Activated CD8-positive, alpha-beta memory T cell treated with anti-CD3 and anti-CD28 coated beads, Interleukin-2, amount 50 U/mL, for 1 hour (primary cell): ENCODE results near the gene KRT83.
"Not testable (repeated sequence)": the region's sequence is repeated elsewhere in the genome, so short reads cannot be mapped to it uniquely, and the experiment has no call there.

ENCODE experiments used
- DNase-seq: peaks from one replicate; pipeline ENCODE4 v3.0.0-alpha.2; 2020; ENCODE audit errors: extremely low read depth

Gene KRT83

GRCh38 chr12:52353766-52354165, 32.6 kb upstream of the KRT83 start:
- DNase-seq: no peak

- DNase-seq: no peak
These were observed 31.8 kb upstream of the KRT83 start for GRCh38 chr12:52352951-52353350.

GRCh38 chr12:52351196-52352059, 30.2 kb upstream of the KRT83 start:
- peak; percentile 46 for DNase-seq

GRCh38 chr12:52350786-52351185, 29.6 kb upstream of the KRT83 start:
- DNase-seq: no peak

GRCh38 chr12:52350021-52350620, 28.9 kb upstream of the KRT83 start:
- DNase-seq: no peak

- no peak for DNase-seq
These were observed 28.0 kb upstream of the KRT83 start for GRCh38 chr12:52349196-52349595.

GRCh38 chr12:52347551-52348510, 26.6 kb upstream of the KRT83 start:
- no peak for DNase-seq

- no peak for DNase-seq
These were observed 25.8 kb upstream of the KRT83 start for GRCh38 chr12:52347016-52347415.

- no peak for DNase-seq
These were observed 25.4 kb upstream of the KRT83 start for GRCh38 chr12:52346593-52346992.

- not testable (repeated sequence) for DNase-seq
These were observed 23.8 kb upstream of the KRT83 start for GRCh38 chr12:52345041-52345440.

- DNase-seq: no peak
These were observed 22.9 kb upstream of the KRT83 start for GRCh38 chr12:52344111-52344510.

- DNase-seq: no peak
These were observed 22.4 kb upstream of the KRT83 start for GRCh38 chr12:52343550-52343949.

GRCh38 chr12:52342781-52343490, 21.7 kb upstream of the KRT83 start:
- DNase-seq: no peak

GRCh38 chr12:52341066-52341580, 19.9 kb upstream of the KRT83 start:
- no peak for DNase-seq

- no peak for DNase-seq
These were observed 17.2 kb upstream of the KRT83 start for GRCh38 chr12:52338241-52338960.

GRCh38 chr12:52337054-52337453, 15.9 kb upstream of the KRT83 start:
- no peak for DNase-seq

- DNase-seq: no peak
These were observed 15.4 kb upstream of the KRT83 start for GRCh38 chr12:52336641-52337040.

- no peak for DNase-seq
These were observed 14.5 kb upstream of the KRT83 start for GRCh38 chr12:52335598-52336262.

- DNase-seq: no peak
These were observed 13.0 kb upstream of the KRT83 start for GRCh38 chr12:52334185-52334584.

- DNase-seq: no peak
These were observed 12.1 kb upstream of the KRT83 start for GRCh38 chr12:52333321-52333720.
